GM12878 (cell line): ENCODE data around the gene EIF5A.

ENCODE experiments used
- ASH2L ChIP-seq: fragments of 300-600, 200-600 bp; sonication (generic); IDR thresholded peaks from 2 replicates; pipeline ENCODE4 v1.6.1; 2017; ENCODE audit warnings: low read depth, mild to moderate bottlenecking, borderline replicate concordance
- ATF7 ChIP-seq: fragments of 450-650 bp; IDR thresholded peaks from 2 replicates; pipeline ENCODE4 v1.6.1; 2016; ENCODE audit warnings: low read depth, mild to moderate bottlenecking
- BCLAF1 ChIP-seq: fragments of 450-650 bp; IDR thresholded peaks from 2 replicates; pipeline ENCODE4 v1.6.1; 2017; ENCODE audit warnings: antibody characterized with exemption, mild to moderate bottlenecking, moderate library complexity
- BHLHE40 ChIP-seq, 2 experiments: fragments of 450-650 bp in 1 of 2; IDR thresholded peaks; 2 replicates each; pipeline ENCODE4 v1.6.1; 2011 to 2017; ENCODE audit warnings: low read depth in 2 of 2, borderline replicate concordance in 1 of 2, improper control_type of control experiment in 1 of 2, low read length in 1 of 2, mild to moderate bottlenecking in 1 of 2
- CTCF ChIP-seq, 3 experiments: IDR thresholded peaks in 2 of 3; conservative IDR thresholded peaks in 1 of 3; 2 replicates each; pipeline ENCODE4 v1.5.1; 2011; ENCODE audit warnings: low read depth in 3 of 3, low read length in 3 of 3, mild to moderate bottlenecking in 3 of 3, control low read depth in 2 of 3, moderate library complexity in 2 of 3, inconsistent platforms in 1 of 3, mixed read lengths in 1 of 3; ENCODE audit not compliant: control insufficient read depth in 2 of 3, insufficient read depth in 1 of 3; ENCODE audit errors: extremely low read depth in 1 of 3
- EZH2 ChIP-seq: IDR thresholded peaks from 2 replicates; pipeline ENCODE4 v1.6.1; 2012; ENCODE audit warnings: low read depth, mild to moderate bottlenecking, control low read depth, inconsistent platforms, low read length, borderline replicate concordance; ENCODE audit not compliant: control insufficient read depth
- FOXK2 ChIP-seq: fragments of 450-650 bp; IDR thresholded peaks from 2 replicates; pipeline ENCODE4 v1.6.1; 2017; ENCODE audit warnings: mild to moderate bottlenecking, moderate library complexity
- POLR2A ChIP-seq: IDR thresholded peaks from 2 replicates; pipeline ENCODE4 v1.6.1; 2011; ENCODE audit warnings: low read depth, mild to moderate bottlenecking, low read length
- SKIL ChIP-seq: fragments of 450-650 bp; IDR thresholded peaks from 2 replicates; pipeline ENCODE4 v1.6.1; 2017; ENCODE audit warnings: mild to moderate bottlenecking, low read depth, inconsistent platforms; ENCODE audit not compliant: poor library complexity, severe bottlenecking
- SRF ChIP-seq, 2 experiments: IDR thresholded peaks; 2 replicates each; pipeline ENCODE4 v1.6.1; 2011; ENCODE audit warnings: low read depth in 2 of 2, low read length in 2 of 2, mild to moderate bottlenecking in 1 of 2, moderate library complexity in 1 of 2
- TCF7 ChIP-seq: IDR thresholded peaks from 2 replicates; pipeline ENCODE4 v1.6.1; 2014; ENCODE audit warnings: antibody characterized with exemption, borderline replicate concordance
- YY1 ChIP-seq: IDR thresholded peaks from 2 replicates; pipeline ENCODE4 v1.6.1; 2011; ENCODE audit warnings: low read depth, mild to moderate bottlenecking, low read length
- TF ChIP-seq, protein P1 (sequence below): IDR thresholded peaks from 2 replicates; pipeline ENCODE4 v1.6.1; 2012; ENCODE audit warnings: low read depth, low read length, improper control_type of control experiment
- TF ChIP-seq, protein P2 (sequence below): IDR thresholded peaks from 2 replicates; pipeline ENCODE4 v1.6.1; 2012; ENCODE audit warnings: low read length, inconsistent platforms

- no peak for TF ChIP-seq TCF7
- no peak for TF ChIP-seq CTCF (IDR thresholded peaks at IDR 0.05 in 2 of 3, conservative IDR thresholded peaks at IDR 0.05 in 1 of 3; ENCODE audit: control insufficient read depth in 2 of 3, extremely low read depth in 1 of 3, insufficient read depth in 1 of 3, low read depth in 3 of 3, low read length in 3 of 3)
- no peak for TF ChIP-seq BHLHE40 (IDR thresholded peaks at IDR 0.05; ENCODE audit: borderline replicate concordance in 1 of 2, low read depth in 2 of 2, low read length in 1 of 2)
- no peak for TF ChIP-seq BCLAF1
- TF ChIP-seq, protein P1, sequence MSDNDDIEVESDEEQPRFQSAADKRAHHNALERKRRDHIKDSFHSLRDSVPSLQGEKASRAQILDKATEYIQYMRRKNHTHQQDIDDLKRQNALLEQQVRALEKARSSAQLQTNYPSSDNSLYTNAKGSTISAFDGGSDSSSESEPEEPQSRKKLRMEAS, result no peak
- TF ChIP-seq, protein P2, sequence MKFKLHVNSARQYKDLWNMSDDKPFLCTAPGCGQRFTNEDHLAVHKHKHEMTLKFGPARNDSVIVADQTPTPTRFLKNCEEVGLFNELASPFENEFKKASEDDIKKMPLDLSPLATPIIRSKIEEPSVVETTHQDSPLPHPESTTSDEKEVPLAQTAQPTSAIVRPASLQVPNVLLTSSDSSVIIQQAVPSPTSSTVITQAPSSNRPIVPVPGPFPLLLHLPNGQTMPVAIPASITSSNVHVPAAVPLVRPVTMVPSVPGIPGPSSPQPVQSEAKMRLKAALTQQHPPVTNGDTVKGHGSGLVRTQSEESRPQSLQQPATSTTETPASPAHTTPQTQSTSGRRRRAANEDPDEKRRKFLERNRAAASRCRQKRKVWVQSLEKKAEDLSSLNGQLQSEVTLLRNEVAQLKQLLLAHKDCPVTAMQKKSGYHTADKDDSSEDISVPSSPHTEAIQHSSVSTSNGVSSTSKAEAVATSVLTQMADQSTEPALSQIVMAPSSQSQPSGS, result no peak
- TF ChIP-seq POLR2A, result 0 out of 2 replicates have a peak, but pooled peaks have one; percentile 24
- TF ChIP-seq EZH2, result no peak
- no peak for TF ChIP-seq FOXK2
- TF ChIP-seq YY1, result no peak
- no peak for TF ChIP-seq ASH2L
- no peak for TF ChIP-seq ATF7
- no peak for TF ChIP-seq SRF (IDR thresholded peaks at IDR 0.05; ENCODE audit: low read depth in 2 of 2, low read length in 2 of 2)
- no peak for TF ChIP-seq SKIL
These were observed 10.9 kb downstream of the EIF5A start for GRCh38 chr17:7318121-7318860.
